Measurements from ENCODE around the gene LRP3. TPM values are rescaled to one million over a fixed set of nuclear protein-coding genes. Genes with fewer than 3 reads are reported as not detected.

Gene LRP3
- total RNA-seq, 2 donors from 2014 or later, result not detected

DNA sequence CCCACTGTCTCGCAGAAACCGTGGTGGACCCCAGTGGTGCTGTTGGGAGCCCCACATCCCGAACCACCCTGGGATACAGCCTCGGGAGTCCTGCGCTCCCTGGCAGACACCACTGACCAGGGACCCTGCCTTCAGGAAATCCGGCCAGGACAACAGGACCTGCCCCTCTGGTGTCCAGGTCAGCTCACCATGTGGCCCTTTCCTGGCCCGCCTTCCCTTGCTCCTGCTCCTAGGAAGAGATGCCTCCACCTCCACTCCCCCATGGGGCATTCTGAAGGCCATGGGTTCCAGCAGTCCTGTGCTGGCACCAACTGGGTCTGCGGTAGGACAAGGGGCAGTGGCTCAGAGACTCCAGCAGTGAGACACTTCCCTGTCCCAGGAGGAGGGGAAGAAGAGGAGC is 54.0 kb downstream of the LRP3 start:
- no peaks in the 10 kb centered on the region for H3K9me3 Mint-ChIP-seq
- ATAC-seq (no peak), DNase-seq (ENCODE audit: low spot score) (peak; percentile 49)
- H3K36me3 Mint-ChIP-seq, result no peaks in the 10 kb centered on the region
- H3K4me1 Mint-ChIP-seq (ENCODE audit: low read depth in 2 of 2), result no peaks in the 10 kb centered on the region
- H3K27me3 Mint-ChIP-seq, result no peaks in the 10 kb centered on the region
- no peak overlapping the region for H3K27ac Mint-ChIP-seq
- no peak overlapping the region for H3K4me3 Mint-ChIP-seq

DNA sequence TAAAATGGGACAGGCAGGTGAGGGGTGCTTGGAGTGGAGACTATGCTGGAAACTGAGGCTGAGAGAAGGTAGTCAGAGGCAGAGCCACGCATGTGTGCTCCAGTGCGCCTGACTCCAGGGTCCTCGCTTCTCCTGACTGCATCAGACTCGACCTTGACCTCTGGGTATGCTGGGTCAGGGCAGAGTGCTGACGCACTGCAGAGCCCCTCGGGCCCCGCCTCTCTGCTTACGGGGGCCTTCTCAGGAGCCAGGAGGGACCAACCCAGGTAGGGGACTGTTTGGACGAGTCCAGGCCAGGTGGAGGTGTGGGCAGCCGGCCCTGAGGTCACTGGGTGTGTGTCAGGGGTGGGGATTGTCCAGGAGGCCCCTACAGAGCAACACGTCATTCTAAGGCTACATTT is 54.4 kb downstream of the LRP3 start:
- Mint-ChIP-seq H3K4me3 (no peak overlapping the region), H3K9me3 (no peaks in the 10 kb centered on the region), H3K4me1 (ENCODE audit: low read depth in 2 of 2) (no peaks in the 10 kb centered on the region), H3K27ac (no peak overlapping the region), H3K36me3 (no peaks in the 10 kb centered on the region), H3K27me3 (no peaks in the 10 kb centered on the region)
- DNase-seq (ENCODE audit: low spot score) (peak; percentile 44), ATAC-seq (no peak)

DNA sequence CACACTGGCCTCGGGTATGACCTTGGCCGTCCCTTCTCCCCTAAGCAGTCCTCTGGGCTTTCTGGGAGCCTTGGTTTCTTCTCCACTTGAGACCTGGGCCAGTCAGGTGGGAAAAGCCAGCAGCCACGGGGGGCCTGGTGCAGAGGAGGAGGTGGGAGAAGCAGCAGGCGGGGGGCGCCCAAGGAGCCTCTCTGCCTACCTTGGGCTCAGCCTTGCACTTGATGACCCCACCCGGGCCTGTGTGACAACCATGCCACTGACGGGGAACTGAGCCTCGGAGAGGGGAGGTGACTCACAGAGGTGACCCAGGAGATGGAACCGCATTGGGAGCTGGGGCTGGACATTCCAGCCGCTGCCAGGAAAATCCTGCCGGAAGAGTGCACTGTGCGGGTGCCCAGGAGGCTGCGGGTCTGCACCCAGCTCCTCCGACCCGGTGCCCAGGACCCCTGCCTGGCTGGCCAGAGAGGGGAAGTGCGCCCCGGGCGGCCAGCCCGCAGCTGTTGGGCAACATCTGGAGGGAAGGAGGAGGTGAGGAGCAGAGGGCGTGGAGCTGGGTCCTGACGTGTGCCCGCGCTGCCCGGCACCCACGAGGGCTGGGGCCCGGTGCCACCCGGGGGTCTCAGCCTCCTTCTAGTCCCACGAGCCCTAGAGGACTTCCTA is 55.0 kb downstream of the LRP3 start:
- DNase-seq (ENCODE audit: low spot score), result peak; percentile 54
- Mint-ChIP-seq H3K9me3 (no peaks in the 10 kb centered on the region), H3K4me3 (no peak overlapping the region), H3K36me3 (no peaks in the 10 kb centered on the region), H3K27me3 (no peaks in the 10 kb centered on the region), H3K27ac (no peak overlapping the region), H3K4me1 (ENCODE audit: low read depth in 2 of 2) (no peaks in the 10 kb centered on the region)
- peak in 1 of 2 donors; percentile 53 for ATAC-seq

DNA sequence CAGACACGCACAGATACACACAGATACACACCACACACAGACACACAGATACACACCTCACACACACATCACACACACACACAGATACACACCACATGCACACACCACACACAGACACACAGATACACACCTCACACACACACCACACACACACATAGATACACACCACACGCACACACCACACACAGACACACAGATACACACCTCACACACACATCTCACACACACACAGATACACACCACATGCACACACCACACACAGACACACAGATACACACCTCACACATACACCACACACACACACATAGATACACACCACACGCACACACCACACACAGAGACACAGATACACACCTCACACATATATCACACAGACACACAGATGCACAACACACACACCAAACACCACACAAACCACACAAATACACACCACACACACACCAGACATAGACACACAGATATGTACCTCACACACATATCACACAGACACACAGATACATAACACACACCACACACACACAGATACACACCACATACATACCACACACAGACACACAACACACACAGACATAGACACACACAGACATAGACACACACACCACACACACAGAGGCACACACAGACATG is 55.7 kb downstream of the LRP3 start:
- no peaks in the 10 kb centered on the region for H3K9me3 Mint-ChIP-seq
- H3K4me3 Mint-ChIP-seq, result no peak overlapping the region
- DNase-seq (ENCODE audit: low spot score) (no peak), ATAC-seq (no peak)
- no peaks in the 10 kb centered on the region for H3K36me3 Mint-ChIP-seq
- H3K27me3 Mint-ChIP-seq, result no peaks in the 10 kb centered on the region
- H3K4me1 Mint-ChIP-seq (ENCODE audit: low read depth in 2 of 2), result no peaks in the 10 kb centered on the region
- H3K27ac Mint-ChIP-seq, result no peak overlapping the region

DNA sequence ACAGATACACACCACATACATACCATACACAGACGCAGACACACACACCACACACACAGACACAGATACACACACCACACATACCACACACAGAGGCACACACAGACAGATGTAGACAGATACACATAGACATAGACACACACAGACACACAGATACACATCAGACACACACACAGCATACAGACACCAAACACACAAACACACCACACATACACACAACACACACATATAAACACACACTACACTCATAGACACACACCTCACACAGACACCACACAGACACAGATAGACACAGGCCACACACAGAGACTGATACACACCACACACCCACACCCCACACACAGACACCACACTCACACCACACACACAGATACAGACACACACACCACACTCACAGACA is 56.4 kb downstream of the LRP3 start:
- Mint-ChIP-seq H3K27me3 (no peaks in the 10 kb centered on the region), H3K9me3 (no peaks in the 10 kb centered on the region), H3K4me3 (no peak overlapping the region), H3K36me3 (no peaks in the 10 kb centered on the region), H3K27ac (no peak overlapping the region), H3K4me1 (ENCODE audit: low read depth in 2 of 2) (no peaks in the 10 kb centered on the region)
- ATAC-seq, result no peak
- no peak for DNase-seq (ENCODE audit: low spot score)

DNA sequence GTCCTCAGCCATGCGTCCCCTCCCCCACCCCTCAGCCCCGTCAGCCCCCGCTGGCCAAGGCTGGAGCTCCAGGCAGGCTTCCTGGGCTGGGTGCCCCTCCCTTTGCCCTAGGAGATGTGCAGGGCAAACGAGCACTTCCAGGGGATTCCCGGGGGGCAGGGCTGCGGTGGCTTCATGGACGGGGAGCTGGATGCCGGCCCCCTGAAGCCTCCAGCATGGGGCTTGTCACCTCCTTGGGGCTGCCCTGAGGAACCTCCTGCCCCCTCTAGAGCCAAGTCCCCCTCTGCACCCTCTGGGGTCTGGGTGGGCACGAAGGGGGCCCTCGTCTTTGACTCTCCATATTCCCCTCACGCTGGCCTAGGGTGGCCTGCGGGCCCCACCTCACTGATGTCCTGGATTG is 56.9 kb downstream of the LRP3 start:
- no peaks in the 10 kb centered on the region for H3K36me3 Mint-ChIP-seq
- no peak for ATAC-seq
- no peaks in the 10 kb centered on the region for H3K27me3 Mint-ChIP-seq
- no peak overlapping the region for H3K27ac Mint-ChIP-seq
- peak; percentile 46 for DNase-seq (ENCODE audit: low spot score)
- H3K9me3 Mint-ChIP-seq, result no peaks in the 10 kb centered on the region
- H3K4me1 Mint-ChIP-seq (ENCODE audit: low read depth in 2 of 2), result no peaks in the 10 kb centered on the region
- no peak overlapping the region for H3K4me3 Mint-ChIP-seq

DNA sequence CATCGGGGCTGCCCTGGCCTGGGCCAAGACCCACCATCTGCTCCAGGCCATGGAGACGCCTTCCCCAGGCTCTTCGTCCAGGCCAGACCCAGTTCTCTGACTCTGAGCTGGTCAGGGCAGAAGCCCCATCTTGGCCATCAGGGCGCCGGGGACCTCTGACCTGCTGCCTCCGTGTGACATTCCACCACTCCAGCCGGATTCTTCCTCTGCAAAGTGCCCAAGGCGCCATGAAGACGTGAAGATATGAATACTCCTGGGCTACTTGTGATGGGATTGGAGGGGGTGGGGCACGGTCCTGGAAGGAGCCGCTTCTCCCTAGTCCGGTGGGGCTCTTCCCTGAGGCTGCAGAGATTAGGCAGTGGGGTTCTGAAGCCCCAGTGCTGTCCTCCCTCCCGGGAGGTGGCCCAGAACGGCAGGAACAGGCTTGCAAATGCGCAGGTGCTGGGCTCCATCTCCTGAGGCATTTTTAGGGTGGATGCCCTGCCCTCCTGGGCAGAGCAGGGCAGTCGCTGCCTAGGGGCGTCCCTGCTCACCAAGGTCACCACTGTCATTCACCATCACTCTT is 57.5 kb downstream of the LRP3 start:
- DNase-seq (ENCODE audit: low spot score) (peak; percentile 32), ATAC-seq (no peak)
- no peaks in the 10 kb centered on the region for H3K9me3 Mint-ChIP-seq
- H3K4me3 Mint-ChIP-seq, result no peak overlapping the region
- H3K27me3 Mint-ChIP-seq, result no peaks in the 10 kb centered on the region
- H3K36me3 Mint-ChIP-seq, result no peaks in the 10 kb centered on the region
- no peaks in the 10 kb centered on the region for H3K4me1 Mint-ChIP-seq (ENCODE audit: low read depth in 2 of 2)
- H3K27ac Mint-ChIP-seq, result no peak overlapping the region

DNA sequence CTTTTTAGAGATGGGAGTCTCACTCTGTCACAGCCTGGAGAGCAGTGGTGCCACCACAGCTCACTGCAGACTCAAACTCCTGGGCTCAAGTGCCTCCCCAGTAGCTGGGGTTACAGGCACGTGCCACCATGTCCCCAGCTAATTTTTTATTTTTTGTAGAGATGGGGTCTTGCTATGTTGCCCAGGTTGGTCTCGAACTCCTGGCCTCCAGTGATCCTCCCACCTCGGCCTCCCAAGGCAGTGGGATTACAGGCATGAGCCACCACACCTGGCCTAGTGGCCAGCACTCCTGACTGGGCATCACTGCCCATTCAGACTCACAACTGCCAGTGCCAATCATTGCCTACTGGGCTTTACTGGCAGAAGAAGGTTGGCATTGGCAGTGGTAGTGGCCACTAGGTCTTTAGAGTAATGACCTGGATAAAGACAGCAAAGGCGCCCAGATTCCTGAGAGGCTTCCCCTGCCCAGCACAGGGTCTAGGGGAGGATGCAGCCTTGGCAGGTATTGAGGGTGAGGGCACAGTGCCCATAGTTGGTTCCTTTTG is 58.4 kb downstream of the LRP3 start:
- Mint-ChIP-seq H3K4me3 (no peak overlapping the region), H3K9me3 (no peaks in the 10 kb centered on the region), H3K4me1 (ENCODE audit: low read depth in 2 of 2) (no peaks in the 10 kb centered on the region), H3K27me3 (no peaks in the 10 kb centered on the region), H3K27ac (no peak overlapping the region), H3K36me3 (no peaks in the 10 kb centered on the region)
- DNase-seq (ENCODE audit: low spot score), result peak; percentile 6
- ATAC-seq, result no peak

DNA sequence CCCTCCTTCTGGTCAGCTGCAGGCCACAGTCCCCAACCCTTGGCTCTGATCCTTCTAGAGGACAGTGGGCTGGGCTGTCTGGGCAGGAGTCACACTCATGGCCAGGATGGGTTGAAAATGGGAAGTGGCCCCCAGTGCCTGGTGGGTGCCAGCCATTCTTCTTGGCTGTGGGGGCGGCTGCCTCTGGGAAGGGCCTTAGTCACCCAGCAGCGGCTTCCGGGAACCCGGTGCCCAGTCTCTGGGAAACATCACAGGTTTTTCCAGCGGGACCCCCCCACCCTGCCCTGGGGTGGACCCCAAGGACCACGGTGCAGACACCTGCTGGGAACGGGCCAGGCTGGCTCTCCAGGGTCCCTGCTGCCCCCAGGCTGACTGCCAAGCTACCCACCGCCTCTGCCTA is 58.8 kb downstream of the LRP3 start:
- ATAC-seq, result no peak
- Mint-ChIP-seq H3K27me3 (no peaks in the 10 kb centered on the region), H3K9me3 (no peaks in the 10 kb centered on the region), H3K27ac (no peak overlapping the region), H3K36me3 (no peaks in the 10 kb centered on the region), H3K4me1 (ENCODE audit: low read depth in 2 of 2) (no peaks in the 10 kb centered on the region), H3K4me3 (no peak overlapping the region)
- DNase-seq (ENCODE audit: low spot score), result peak; percentile 49

DNA sequence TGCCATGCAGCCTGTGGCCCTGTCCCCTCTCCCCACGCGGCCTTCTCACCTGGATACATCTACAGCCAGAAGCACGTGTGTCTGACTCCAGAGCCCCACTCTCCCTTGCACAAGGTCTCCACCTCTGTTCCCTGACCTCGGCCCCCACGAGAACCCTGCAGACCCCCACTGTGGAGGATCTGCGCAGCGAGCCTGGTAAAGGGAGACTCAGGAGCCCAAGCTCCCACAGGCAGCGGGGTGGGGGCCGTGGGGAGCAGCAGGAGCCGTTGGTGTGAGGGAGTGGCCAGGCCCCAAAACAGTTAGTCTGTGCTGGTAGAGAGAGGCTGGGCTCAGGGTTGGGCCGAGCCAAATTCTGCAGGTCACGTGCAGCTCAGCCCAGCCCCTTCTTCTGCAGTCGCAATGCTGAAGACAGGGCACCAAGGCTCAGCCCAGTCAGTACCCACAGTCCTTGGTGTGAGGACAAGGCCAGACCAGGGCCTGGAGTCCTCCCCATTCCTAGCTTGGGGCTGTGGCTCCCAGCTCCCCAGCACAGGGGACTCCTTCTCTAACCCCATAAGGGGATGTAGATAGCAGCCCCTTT is 60.2 kb downstream of the LRP3 start:
- DNase-seq (ENCODE audit: low spot score) (no peak), ATAC-seq (no peak)
- Mint-ChIP-seq H3K9me3 (no peaks in the 10 kb centered on the region), H3K36me3 (no peaks in the 10 kb centered on the region), H3K4me1 (ENCODE audit: low read depth in 2 of 2) (no peaks in the 10 kb centered on the region), H3K27ac (no peak overlapping the region), H3K27me3 (no peaks in the 10 kb centered on the region), H3K4me3 (no peak overlapping the region)

DNA sequence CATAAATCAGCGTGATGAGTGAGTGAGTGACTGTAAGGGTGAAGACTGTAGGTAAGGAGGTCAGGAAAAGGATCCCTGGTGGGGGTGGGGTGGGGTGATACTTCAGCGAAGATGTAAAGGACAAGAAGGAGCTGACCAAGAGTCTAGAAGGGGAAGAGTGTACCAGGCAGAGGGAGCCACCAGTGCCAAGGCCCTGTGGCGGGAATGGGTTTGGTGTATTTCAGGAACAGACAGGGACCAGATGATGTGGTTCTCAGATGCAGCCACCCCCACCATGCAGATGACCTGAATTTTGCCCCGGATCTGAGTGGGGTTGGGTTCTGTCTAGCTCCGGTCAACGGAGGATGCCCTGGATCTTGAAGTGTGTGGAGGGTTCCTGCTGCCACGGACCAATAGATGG is 61.7 kb downstream of the LRP3 start:
- no peak overlapping the region for H3K27ac Mint-ChIP-seq
- ATAC-seq (no peak), DNase-seq (ENCODE audit: low spot score) (no peak)
- no peaks in the 10 kb centered on the region for H3K36me3 Mint-ChIP-seq
- H3K9me3 Mint-ChIP-seq, result no peaks in the 10 kb centered on the region
- peaks cover 0 to 4% of the 10 kb centered on the region in 2 donors for H3K4me1 Mint-ChIP-seq (ENCODE audit: low read depth in 2 of 2)
- H3K4me3 Mint-ChIP-seq, result no peak overlapping the region
- no peaks in the 10 kb centered on the region for H3K27me3 Mint-ChIP-seq

DNA sequence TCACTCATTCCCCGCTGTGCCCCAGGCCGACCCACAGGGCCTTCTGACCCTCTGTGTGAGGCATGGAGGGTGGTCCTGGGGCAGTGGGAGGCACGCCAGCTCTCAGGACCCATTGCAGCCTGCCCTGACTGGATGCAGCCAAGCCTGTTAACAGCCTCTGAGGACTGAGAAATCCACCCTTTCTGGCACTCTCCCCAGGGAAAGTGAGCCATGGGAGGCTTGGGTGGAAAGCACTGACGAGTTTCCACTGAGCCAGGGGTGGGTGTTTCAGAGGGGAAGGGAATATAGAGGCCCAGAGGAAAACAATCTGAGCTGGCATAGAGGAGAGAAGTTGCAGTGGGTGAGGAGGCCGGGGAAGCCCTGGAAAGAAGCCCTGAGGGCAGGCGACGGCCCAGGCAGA is 62.1 kb downstream of the LRP3 start:
- Mint-ChIP-seq H3K36me3 (no peaks in the 10 kb centered on the region), H3K4me1 (ENCODE audit: low read depth in 2 of 2) (peaks cover 0 to 6% of the 10 kb centered on the region in 2 donors), H3K27me3 (no peaks in the 10 kb centered on the region), H3K4me3 (no peak overlapping the region), H3K9me3 (no peaks in the 10 kb centered on the region), H3K27ac (no peak overlapping the region)
- ATAC-seq, result no peak
- no peak for DNase-seq (ENCODE audit: low spot score)

DNA sequence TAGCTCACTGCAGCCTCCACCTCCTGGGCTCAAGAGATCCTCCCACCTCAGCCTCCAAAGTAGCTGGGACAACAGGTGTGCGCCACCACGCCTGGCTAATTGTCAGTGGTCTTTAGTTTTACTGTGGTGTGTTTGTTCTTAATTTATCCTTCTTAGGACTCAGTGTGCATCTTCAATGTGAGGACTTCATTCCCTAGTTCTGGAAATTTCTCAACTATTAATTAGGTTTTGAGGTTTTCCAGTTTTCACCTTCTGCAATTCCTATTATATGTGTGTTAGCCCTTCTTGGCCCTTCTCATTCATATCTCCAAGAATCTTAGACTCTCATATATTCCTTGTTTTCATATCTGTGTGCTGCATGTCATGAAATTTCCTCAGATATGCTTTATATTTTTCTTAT is 63.7 kb downstream of the LRP3 start:
- Mint-ChIP-seq H3K4me3 (no peak overlapping the region), H3K4me1 (ENCODE audit: low read depth in 2 of 2) (peaks cover 6% of the 10 kb centered on the region in 2 donors), H3K36me3 (no peaks in the 10 kb centered on the region), H3K27me3 (no peaks in the 10 kb centered on the region), H3K9me3 (no peaks in the 10 kb centered on the region), H3K27ac (no peak overlapping the region)
- no peak for ATAC-seq
- DNase-seq (ENCODE audit: low spot score), result no peak

Data from natural killer cell treated with Interleukin-12 subunit alpha and Interleukin-12 subunit beta and Interleukin-15 and Interleukin-18, amount 100 ng/mL, for 72 hours (primary cell).